Skeletal muscle cell (primary cell): ENCODE measurements around the gene CUL9.

Experiments
- DNase-seq: peaks from one replicate; pipeline ENCODE4 v3.0.0-alpha.2; 2010; ENCODE audit warnings: low read depth
- H3K4me3 ChIP-seq: 2 replicates; pipeline ENCODE4 v1.5.1; 2011; ENCODE audit warnings: low read depth, mild to moderate bottlenecking, control low read depth, low read length, moderate library complexity

The CUL9 gene

DNA sequence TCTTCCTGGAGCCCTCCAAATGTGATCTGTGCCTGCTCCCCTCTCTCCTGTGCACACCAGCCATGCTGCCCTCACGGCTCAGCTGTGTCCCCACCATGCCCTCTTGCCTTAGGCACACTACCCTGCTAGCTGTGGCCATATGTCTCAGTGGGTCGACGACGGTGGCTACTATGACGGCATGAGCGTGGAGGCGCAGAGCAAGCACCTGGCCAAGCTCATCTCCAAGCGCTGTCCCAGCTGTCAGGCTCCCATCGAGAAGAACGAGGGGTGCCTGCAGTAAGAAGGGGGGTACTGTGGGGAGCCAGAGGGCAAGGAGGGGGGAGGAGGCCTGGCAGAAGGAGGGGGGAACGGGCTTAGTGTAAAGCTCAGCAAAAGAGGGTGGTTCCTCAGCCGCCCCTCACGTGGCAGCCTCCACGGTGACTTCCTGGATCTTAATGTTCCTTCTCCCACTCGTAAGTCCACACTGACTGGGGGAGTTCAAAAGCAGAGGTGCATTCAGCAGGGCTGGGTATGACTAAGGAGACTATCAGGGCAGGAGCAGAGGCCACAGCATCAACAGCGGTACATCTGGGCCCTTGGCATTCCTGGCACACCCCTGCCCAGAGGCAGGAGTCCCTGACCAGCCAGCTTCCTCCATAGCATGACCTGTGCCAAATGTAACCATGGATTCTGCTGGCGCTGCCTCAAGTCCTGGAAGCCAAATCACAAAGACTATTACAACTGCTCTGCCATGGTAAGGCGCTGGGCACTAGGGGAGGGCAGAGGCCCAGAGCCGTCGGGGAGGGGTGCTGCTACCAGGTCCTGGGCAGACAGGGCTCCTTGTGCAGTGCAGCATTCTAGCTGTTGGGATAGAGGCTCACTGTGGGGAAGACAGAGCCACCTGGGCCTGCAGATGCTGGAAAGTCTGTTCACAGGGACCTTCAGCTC is 39.3 kb downstream of the CUL9 start:
- no peak for DNase-seq
- no peak overlapping the region for H3K4me3 ChIP-seq

DNA sequence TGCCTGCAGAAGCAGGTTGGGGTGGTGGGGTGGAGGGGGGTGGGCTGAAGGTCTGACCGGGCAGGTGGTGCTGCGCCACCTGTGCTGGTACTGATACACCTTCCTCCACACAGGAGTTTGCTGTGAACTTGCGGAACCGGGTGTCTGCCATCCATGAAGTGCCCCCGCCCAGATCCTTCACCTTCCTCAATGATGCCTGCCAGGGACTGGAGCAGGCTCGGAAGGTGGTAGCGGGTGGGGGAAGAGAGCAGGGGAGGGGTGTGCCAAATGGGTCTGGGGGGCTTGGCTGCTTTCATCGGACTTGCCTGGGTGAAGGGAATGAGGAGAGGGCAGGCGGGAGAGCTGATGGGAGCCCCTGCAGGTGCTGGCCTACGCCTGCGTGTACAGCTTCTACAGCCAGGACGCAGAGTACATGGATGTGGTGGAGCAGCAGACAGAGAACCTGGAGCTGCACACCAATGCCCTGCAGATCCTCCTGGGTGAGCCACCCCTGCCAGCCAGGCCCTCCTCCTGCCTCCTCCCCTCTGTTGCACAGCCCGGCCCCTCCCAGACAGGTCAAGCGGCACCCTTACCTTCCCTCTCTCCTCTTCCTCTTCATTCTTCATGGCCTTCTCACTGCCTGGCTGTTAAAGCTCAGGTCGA is 40.5 kb downstream of the CUL9 start:
- DNase-seq = no peak
- no peak overlapping the region for H3K4me3 ChIP-seq

DNA sequence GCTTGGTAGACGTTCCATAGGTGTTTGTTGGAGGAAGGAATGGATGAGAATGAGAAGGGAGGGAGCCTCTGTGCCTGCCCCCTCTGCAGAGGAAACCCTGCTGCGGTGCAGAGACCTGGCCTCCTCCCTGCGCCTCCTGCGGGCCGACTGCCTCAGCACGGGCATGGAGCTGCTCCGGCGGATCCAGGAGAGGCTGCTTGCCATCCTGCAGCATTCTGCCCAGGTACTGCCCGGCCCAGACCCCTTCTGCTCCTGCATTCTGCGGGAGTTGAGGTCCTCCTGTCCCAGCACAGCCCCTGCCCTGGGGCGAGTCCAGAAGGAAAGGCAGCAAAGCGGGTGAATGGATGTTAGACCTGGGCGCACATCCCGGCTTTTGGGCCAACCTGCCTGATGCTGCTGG is 41.2 kb downstream of the CUL9 start:
- H3K4me3 ChIP-seq = no peak overlapping the region
- DNase-seq = no peak

DNA sequence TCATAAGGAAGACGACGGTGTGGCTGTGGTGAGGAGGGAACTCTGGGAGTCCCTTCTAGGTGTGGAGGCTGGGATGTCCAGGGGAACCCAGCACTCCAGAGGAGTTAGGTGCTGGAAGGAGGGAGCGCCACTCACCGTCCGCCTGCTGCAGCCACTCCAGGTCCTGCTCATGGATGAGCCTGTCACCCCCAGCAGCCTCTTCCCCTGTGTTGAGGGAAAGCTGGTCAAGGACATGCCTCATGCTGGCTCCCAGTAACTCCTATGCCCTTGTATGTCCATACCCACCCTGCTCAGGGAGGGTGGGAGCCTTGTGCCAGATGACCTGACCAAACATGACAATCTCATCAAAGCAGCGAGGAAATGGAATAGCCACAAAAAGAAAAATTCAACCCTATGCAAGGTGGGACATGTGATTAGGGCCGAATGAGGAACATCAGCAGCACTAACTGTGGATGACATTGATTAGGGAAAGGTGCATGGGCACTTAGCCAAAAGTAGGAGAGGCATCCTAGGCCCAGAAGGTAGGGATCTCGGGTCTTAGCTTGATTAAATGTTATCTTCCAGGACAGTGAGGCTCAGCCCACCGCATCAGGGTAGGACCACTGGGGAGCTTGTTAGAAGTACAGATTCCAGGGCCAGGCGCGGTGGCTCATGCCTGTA is 44.3 kb downstream of the CUL9 start:
- no peak overlapping the region for H3K4me3 ChIP-seq
- DNase-seq = no peak

DNA sequence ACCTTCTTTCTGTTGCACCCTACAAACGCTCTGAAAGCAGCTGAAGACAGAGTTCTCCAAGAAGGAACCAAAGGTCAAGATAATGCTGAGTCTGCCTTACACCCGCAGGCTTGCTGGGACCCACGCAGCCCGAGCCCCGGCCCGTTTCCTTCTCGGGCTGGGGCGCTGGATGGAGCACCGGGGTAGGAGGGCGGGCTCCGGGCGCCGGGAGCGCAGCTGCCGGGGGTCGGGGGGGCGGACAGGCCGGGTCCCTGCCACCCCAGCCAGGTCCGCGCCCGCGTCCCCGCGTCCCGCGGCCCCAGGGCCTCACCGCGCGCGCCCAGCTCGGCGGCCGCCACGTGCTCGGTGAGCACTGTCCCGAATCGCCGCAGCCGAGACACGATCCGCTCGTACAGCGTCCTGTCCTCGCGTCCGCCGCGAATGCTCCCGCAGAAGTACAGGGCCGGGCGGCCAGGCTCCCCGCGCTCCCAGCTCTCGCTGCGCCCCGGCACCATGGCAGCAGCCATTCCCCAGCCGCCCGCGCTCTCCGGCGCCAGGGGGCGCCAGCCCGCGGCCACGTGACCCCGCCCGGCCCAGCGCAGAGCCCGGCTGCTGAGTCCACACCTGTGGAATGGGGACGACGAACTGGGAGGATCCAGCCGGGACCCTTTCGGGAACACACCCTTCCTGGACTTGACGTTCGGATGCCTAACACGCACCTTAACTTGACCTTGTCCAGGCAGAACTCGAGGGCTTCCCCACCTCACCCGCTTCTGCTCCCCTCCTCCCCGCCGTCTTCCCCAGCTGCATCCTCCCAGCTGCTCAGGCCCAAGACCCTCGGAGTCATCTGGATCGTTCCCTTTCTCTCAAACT is 47.2 kb downstream of the CUL9 start, which contains the start of gene DNPH1:
Gene DNPH1, minus strand, starts transcription at position 531 of the 852 bp plus-strand sequence. Its CDS starts 25 bp downstream, at position 506.
- H3K4me3 ChIP-seq = peak within 1 kb of the TSS; percentile 58
- DNase-seq = no peak

DNA sequence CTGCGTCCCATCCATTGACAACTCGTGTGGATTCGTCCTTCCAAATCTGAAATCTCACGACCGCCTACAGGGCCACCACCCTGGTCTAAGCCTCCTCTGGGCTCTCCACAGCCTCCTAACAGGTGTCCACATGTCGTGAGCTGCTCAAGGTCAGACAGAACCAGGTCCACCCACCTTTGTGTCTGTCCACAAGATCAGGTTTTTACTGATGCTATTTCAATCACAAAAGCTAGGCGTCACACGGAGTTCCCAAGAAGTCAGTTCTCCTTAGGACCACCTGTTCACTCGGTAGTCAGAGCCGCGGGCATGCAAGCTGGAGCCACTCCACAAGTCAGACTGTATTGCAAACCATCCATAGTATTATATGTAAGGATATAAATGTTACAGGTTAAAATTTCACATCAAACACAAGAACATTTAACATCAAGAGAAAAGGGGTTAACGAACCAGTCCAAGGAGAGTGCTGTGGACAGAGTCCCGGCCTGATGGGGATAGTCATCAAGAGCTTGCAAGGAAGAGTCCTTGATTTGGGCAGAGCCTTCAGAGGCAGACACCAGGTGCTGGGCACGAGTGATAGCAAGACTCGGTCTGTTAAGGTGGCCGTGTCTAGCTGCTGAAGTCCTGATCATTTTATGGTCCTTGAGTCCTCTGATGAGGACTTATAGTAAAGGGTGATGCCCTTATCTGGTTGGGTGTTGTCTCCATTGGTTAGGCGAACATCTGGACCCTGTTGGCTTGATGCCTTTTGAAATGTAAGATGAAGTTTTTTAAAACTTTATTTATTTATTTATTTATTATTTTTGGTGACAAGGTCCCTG is 48.0 kb downstream of the CUL9 start:
- H3K4me3 ChIP-seq = peak overlapping the region; percentile 58
- DNase-seq = no peak

DNA sequence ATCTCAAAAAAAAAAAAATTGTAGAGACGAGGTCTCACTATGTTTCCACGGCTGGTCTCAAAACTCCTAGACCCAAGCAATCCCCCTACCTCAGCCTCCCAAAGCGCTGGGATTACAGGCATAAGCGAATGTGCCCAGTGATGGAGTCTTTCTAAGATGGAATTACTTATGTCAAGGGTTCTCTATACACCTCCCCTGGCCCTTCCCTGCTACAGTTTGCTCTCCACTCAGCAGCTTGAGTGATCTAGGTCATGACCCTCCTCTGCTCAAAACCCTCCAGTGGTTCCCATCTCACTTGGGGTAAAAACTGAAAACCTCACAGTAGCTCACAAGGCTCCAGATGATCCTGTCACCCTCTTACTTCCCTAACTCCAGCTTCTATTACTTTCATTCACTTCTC is 49.1 kb downstream of the CUL9 start:
- no peak for DNase-seq
- H3K4me3 ChIP-seq = no peak overlapping the region

DNA sequence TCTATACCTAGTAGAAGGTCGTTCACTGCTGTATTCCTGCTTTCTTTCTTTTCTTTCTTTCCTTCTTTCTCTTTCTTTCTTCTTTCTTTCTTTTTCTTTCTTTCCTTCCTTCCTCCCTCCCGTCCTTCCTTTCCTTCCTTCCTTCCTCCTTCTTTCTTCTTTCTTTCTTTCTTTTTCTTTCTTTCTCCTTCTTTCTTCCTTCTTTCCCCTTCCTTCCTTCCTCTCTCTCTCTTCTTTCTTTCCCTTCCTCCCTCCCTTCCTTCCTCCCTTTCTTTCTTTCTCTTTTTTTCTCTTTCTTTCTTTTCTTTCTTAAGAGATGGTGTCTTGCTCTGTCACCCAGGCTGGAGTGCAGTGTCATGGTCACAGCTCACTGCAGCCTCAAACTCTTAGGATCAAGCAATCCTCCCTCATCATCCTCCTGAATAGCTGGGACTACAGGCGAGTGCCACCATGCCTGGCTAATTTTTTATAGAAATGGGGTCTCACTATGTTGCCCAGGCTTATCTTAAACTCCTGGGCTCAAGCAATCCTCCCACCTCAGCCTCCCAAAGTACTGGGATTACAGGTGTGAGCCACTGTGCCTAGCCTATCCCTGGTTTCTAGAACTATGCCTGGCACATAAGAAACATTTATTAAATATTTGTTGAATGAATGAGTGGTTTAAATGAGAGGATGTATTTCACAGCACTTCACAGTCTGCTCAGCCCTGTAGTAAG is 49.9 kb downstream of the CUL9 start:
- no peak for DNase-seq
- H3K4me3 ChIP-seq = no peak overlapping the region

DNA sequence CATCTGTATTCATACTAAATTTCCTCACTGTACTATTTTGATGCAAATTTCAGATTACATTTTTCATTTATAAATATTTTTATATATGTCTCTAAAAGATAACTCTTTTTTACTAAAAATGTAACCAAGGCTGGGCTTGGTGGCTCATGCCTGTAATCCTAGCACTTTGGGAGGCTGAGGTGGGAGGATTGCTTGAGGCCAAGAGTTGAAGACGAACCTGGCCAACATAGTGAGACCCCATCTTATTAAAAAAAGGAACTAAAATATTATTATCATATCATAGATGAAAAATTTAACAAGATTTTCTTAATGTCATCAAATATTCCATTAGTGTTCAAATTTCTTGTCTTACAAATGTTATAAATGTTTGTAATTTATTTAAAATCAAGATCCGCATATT is 53.8 kb downstream of the CUL9 start:
- no peak for DNase-seq
- H3K4me3 ChIP-seq = no peak overlapping the region

DNA sequence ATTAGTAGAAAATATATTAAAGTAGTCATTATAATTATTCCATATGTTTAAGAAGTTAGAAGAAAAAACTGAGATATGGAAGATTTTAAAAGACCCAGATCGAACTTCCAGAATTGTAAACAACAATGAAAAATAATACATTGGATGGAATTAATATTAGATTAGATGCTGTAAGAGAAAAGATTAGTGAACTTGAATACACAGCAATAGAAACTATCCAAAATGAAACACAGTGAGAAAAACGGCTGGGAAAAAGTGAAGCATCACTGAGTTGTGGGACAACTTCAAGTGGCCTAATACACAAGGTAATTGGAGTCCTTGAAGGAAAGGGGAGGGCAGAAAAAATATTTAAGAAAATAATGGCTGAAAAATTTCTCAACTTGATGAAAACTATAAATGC is 57.1 kb downstream of the CUL9 start:
- no peak for DNase-seq
- H3K4me3 ChIP-seq = no peak overlapping the region

DNA sequence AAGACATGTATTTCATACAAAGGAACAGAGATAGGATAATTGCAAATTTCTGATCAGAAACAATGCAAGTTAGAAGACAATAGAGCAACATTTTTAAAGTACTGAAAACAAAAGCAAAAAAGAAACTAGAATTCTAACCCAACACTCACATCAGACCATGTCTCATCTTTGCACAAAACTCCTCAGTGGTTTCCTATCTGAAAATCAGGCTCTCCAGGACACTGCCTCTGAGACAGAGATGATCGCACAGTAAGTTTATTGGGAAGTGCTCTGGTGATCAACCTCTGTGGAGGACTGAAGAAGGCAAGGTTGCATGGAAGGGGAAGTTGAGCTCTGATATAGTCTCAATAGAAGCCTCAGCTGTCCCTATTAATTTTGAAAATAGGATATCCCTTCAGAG is 59.0 kb downstream of the CUL9 start:
- H3K4me3 ChIP-seq = no peak overlapping the region
- DNase-seq = no peak

DNA sequence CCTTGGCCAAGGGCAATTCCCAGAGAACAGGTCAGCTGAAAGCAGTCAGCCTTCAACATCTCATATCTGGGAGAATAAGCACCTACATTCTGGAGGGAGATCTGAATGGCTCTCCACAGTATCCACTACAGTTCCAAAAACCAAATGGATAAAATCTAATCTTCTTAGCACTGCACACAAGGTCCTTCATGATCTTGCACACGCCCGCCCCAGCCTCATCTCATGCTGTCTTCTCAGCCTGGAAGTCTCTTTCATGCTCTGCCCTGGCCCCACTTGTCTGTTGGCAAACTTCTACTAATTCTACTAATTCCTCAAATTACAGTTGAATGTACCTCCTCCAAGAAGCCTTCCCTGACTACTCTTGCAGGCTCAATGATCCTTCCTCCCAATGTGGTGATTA is 59.5 kb downstream of the CUL9 start:
- H3K4me3 ChIP-seq = no peak overlapping the region
- no peak for DNase-seq

DNA sequence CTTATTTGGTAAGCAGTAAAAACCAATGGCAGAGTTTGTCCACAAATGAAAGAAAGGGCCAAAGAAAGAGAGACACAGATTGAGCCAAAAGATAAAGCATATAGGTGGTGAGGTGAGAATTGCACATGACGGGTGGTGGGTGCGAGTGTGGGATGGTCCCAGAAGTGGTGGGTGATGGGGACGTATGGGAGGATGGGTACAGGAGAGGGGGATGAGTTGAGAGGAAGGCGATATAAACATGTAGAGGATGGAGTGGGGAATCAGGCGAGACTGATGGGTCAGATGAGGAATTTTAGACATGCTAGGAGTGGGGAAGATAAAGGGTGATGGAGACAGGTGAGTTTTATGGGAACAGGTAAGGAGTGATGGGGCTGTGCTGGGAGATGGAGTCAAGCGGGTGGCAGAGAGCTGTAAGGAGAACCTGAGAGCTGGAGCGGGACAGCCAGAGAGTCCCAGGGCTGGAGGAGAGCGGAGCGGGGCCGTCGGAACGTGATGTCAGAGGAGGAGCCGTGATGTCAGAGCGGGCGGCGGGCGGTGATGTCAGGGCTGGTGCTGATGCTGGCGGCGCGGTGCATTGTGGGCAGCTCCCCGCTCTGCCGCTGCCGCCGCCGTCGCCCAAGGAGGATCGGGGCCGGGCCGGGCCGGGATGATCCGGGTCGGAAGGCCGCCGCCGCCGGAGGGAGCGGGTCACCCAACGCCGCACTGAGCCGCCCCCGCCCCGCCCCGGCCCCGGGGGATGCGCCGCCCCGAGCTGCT is 61.1 kb downstream of the CUL9 start, which contains the start of gene TTBK1:
Gene TTBK1, plus strand, starts transcription at position 574 of the 756 bp plus-strand sequence. CDS start 3,180 bp downstream, outside the sequence.
- H3K4me3 ChIP-seq = no peak within 1 kb of the TSS
- DNase-seq = no peak

DNA sequence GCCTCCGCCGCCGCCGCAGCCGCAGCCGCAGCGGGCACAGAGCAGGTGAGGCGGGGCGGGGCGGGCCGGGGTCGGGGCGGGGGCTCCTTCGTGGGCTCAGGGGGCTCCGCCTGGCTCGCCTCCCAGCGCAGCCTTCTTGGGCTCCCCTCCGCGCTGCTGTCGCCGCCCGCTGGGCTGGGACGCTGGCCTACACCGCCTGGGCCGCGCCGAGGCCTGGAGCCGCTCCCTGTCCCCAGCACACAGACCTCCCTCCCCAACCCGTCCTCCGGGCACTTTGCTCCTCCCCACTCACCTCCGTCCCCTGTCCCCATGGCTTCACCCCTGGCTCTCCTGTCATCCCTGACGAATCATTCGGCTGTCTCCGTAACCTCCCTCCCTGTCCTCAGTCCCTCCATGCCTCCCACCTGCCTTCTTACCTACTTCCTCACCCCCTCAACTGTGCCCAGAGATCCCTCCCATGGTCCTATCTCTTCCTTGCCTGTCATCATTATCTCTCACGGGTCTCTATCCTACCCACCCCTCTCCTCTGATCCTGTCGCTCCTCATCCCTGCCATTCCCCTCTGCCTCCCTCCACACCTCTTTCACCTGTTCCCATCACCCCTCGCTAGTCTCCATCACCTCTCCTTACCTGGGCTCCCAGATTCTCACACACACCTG is 61.8 kb downstream of the CUL9 start:
- DNase-seq = no peak
- H3K4me3 ChIP-seq = no peak overlapping the region

DNA sequence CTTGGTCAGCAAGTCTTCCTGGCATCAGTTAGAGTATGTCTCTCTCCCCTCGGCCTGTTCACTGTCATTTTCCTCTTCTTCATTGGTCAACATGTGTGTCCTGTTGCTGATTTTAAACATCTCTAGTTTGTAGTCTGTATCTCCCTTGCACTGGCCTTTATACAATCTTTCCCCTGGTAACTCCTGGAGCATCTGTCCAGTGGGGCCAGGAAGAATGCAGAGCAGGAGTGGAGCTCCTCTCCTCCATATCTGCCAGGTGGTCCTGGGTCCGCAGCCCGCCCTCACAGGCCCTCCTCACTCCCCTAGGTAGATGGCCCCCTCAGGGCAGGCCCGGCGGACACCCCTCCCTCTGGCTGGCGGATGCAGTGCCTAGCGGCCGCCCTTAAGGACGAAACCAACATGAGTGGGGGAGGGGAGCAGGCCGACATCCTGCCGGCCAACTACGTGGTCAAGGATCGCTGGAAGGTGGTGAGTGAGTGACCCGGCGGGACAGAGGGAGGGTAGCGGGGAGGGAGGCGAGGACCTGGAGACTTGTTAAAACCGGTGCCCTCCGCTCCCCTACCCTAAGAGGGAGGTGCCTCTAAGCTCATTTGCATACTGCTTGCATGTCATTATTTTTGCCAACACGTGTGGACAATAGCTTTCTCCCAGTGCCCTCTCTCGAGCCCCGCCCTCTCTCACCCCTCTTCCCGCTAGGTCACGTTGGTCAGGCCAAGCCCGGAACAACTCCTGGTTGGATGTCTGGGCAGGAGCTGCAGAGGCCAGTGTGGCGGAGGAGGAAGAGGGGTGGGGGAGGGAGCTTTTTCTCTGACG is 64.5 kb downstream of the CUL9 start:
- peak overlapping the region; percentile 36 for H3K4me3 ChIP-seq
- DNase-seq = no peak
